ENCODE results near the gene ZNF652.

DNA sequence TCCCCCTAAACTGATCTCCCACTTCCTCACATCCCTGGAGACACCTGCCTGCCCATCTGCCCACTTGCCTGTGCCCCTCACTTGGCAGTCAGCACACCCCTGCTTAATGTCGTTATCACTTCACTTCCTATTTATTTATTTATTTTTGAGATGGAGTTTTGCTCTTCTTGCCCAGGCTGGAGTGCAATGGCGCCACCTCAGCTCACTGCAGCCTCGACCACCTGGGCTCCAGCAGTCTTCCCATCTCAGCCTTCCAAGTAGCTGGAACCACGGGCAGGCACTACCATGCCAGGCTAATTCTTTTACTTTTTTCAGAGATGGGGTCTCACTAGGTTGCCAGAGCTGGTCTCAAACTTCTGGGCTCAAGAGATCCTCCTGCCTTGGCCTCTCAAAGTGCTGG lies 108.0 kb downstream of the ZNF652 start:
- peak; percentile 34; the same call in 1 of the 2 replicates for TF ChIP-seq CTCF (conservative IDR thresholded peaks at IDR 0.05; ENCODE audit: low read depth, low read length)
- no peak for TF ChIP-seq EZH2 (IDR thresholded peaks at IDR 0.05; ENCODE audit: borderline replicate concordance, low read depth, low read length, poor library complexity, severe bottlenecking)
